Stimulated activated CD4-positive, alpha-beta T cell treated with anti-CD3 and anti-CD28 coated beads, TNF-alpha, amount 100 ng/mL, for 24 hours (primary cell): ENCODE results near the gene NFKB2.

ENCODE experiments used
- DNase-seq, 3 experiments: peaks; one replicate each; pipeline ENCODE4 v3.0.0-alpha.2; 2020; ENCODE audit warnings: low read depth in 3 of 3

Gene NFKB2

DNA sequence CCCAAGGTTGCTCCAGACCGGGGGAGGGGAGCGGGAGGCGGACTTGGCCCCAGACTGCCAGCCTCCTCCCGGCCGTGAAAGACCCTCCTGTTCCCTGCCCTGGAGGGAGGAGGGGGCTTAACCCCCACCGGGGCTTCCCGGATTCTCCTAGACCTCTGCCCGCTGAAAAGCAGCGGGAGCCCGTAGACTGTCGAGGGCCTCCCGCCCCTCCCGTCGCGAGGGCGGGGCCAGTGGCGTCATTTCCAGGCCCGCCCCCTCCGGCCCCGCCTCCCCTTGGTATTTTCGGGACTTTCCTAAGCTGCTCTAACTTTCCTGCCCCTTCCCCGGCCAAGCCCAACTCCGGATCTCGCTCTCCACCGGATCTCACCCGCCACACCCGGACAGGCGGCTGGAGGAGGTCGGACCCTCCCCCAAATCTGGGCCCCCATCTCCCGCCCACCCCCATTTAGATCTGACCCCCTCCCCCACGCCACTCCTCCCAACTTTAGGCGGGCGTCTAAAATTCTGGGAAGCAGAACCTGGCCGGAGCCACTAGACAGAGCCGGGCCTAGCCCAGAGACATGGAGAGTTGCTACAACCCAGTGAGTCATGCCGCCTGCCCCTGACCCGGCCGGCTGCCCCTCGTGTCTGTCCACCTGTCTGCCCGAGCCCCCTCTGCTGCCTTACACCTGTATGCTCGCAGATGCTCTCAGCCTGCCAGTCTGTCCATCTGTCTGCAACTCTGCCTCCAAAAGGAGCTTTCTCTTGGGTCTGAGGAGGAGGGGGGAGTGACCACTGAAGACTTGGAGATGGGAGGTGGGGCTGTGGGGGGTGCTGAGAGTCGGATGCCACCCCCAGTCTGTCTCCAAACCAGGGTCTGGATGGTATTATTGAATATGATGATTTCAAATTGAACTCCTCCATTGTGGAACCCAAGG is at the start of gene NFKB2:
NFKB2 (plus strand) TSS at position 306 of the 917 bp plus-strand sequence; CDS start at position 561, 255 bp downstream.
- peak; percentile 81 to 90 (median 87) for DNase-seq

GRCh38 chr10:102347236-102347828 is 48.2 kb upstream of the NFKB2 start:
- DNase-seq: peak in 1 of 3 experiments; percentile 18

- peak; percentile 50 to 69 (median 59) for DNase-seq
Observed at GRCh38 chr10:102352066-102352715, 43.3 kb upstream of the NFKB2 start.

- no peak for DNase-seq
Observed at GRCh38 chr10:102354451-102354850, 41.1 kb upstream of the NFKB2 start.

- no peak for DNase-seq
Observed at GRCh38 chr10:102358712-102359382, 36.7 kb upstream of the NFKB2 start.

- DNase-seq: no peak
Observed at GRCh38 chr10:102367441-102367840, 28.1 kb upstream of the NFKB2 start.

GRCh38 chr10:102368077-102368476 is 27.4 kb upstream of the NFKB2 start:
- no peak for DNase-seq

GRCh38 chr10:102371295-102371694 is 24.2 kb upstream of the NFKB2 start:
- DNase-seq: no peak

GRCh38 chr10:102375250-102375649 is 20.3 kb upstream of the NFKB2 start:
- DNase-seq: no peak

- no peak for DNase-seq
Observed at GRCh38 chr10:102375867-102376266, 19.6 kb upstream of the NFKB2 start.

DNA sequence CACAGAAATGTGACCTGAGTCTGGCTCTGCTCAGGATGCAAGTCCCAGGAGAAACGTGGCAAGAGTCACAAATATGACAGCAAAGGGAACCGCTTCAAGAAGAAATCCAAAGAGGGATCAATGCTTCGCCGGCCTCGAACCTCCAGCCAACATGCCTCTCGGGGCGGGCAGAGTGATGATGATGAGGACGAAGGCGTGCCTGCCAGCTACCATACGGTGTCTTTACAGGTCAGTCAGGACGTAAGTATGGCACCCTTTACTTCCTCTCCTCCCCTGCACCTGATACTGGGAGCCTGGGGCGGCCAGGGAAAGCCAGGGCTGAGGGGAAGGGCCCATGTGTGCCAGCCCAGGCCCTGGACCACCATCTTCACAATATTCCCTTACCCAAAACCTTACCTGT is 18.6 kb upstream of the NFKB2 start:
- no peak for DNase-seq

GRCh38 chr10:102379383-102379782 is 16.1 kb upstream of the NFKB2 start:
- DNase-seq: no peak

DNA sequence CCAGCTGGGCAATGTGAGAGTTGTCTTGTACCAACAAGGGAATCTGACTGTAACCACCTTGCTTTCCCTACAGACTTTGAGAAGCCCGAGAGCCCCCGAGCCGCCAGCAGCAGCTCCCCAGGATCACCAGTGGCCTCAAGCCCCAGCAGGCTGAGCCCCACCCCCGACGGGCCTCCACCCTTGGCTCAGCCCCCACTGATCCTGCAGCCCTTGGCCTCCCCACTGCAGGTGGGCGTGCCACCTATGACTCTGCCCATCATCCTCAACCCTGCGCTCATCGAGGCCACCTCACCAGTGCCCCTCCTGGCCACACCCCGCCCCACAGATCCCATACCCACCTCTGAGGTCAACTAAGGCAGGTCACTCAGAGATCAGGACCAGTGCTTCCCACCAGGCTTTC is 13.5 kb upstream of the NFKB2 start:
- DNase-seq: no peak

GRCh38 chr10:102382871-102383270 is 12.6 kb upstream of the NFKB2 start:
- no peak for DNase-seq

GRCh38 chr10:102384053-102384452 is 11.5 kb upstream of the NFKB2 start:
- DNase-seq: no peak

DNA sequence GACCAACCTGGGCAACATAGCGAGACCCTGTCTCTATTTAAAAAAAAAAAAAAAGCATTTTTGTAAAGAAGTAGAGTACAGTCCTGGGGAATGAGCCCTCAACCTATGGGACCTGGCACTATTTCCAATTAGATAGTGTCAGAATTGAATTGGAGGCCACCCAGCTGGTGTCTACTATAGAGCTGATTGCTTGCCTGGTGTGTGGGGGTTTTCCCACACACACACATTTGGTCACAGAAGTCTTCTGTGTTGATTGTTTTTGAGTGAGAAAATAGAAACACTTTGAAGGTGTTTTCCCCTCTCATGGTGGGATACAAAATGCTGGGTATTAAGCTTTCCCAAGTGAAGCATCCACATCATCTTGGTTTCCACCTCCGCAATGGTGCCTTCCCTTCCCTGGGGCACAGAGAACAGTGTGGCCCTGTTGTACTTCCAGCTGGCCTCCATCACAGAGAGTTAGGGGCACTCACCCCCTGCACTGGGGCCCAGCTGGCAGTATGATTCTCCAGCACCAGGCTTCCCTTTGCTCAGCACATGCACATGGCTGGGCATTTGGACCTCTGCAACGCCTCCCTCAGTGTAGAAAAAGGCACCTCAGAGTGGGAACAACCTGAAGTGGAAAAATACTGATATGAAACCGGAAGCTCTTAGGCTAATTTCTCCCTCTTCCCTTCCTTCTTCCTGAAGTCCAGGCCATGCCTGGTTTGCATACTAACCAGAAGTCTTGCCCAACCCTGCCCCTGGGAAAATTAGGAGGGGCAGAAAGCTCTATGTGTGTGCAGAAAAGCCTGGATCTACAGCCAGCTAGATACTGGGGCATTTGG is 10.7 kb upstream of the NFKB2 start:
- no peak for DNase-seq

- DNase-seq: no peak
Observed at GRCh38 chr10:102389894-102390293, 5.6 kb upstream of the NFKB2 start.

- no peak for DNase-seq
Observed at GRCh38 chr10:102392306-102392705, 3.2 kb upstream of the NFKB2 start.

DNA sequence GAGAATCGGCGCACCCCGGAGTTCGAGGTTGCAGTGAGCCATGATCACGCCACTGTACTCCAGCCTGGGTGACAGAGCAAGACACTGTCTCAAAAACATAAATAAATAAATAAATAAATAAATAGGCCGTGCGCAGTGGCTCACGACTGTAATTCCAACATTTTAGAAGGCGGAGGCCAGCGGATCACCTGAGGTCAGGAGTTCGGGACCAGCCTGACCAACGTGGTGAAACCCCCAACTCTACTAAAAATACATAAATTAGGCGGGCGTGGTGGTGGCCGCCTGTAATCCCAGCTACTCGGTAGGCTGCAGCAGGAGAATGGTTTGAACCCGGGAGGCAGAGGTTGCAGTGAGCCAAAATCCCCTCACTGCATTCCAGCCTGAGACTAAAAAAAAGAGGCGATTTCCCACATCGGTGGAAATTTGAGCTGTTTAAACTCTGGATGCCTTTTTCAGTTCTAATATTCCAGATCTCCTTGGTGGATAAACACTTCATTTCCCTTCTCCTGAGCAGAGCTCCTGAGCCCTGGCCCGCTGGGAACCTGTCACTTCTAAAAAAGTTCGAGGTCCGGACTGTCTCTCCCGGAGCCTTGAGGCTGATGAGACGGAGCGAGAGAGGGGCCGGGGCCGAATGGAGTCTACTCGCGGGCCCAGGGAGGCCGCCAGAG is 2.0 kb upstream of the NFKB2 start:
- DNase-seq: no peak

GRCh38 chr10:102394079-102394800 is 1.3 kb upstream of the NFKB2 start:
- peak; percentile 98 for DNase-seq
